IMR-90 (cell line): ENCODE results near the gene PLXNA4. TPM values are rescaled to one million over a fixed set of nuclear protein-coding genes. Genes with fewer than 3 reads are reported as not detected.

ENCODE experiments used
- ATAC-seq: fragments of 200-7000 bp; cut with Tn5 transposase; 2 replicates; pipeline ENCODE4 v1.9.1; 2020; ENCODE audit warnings: low read depth, mild to moderate bottlenecking, moderate library complexity
- BruUV-seq: library from RNA; stranded (reverse); fragments of 400-500 nt; replicated peaks from 2 replicates; lab custom pipeline; 2021; lab: Mats Ljungman, UMichigan
- CTCF ChIA-PET: fragments of 300-600 bp; formaldehyde crosslinking; extraction: SDS; loops from one replicate; lab custom pipeline; 2021; ENCODE audit warnings: antibody characterized with exemption; lab: Yijun Ruan, JAX
- POLR2A ChIA-PET: fragments of 300-600 bp; sonication (Branson Sonifier 250); formaldehyde crosslinking; loops from one replicate; lab custom pipeline; 2022; ENCODE audit warnings: antibody characterized with exemption; ENCODE audit not compliant: unreplicated experiment; lab: Charles Lee
- DNase-seq: peaks from one replicate; pipeline ENCODE4 v3.0.0; 2013
- H2AFZ ChIP-seq: replicated peaks from 2 replicates; pipeline ENCODE3; 2013; ENCODE audit warnings: low read length, mild to moderate bottlenecking; ENCODE audit not compliant: poor library complexity
- H2AK5ac ChIP-seq: 2 replicates; pipeline ENCODE4 v1.6.1; 2013; ENCODE audit warnings: low read depth, low read length, inconsistent platforms
- H2AK9ac ChIP-seq: replicated peaks from 2 replicates; pipeline ENCODE3; 2013; ENCODE audit warnings: mild to moderate bottlenecking, low read depth, low read length, moderate library complexity; ENCODE audit not compliant: poor library complexity
- H2BK120ac ChIP-seq: 2 replicates; pipeline ENCODE4 v1.6.1; 2013; ENCODE audit warnings: low read depth, low read length, inconsistent platforms
- H2BK15ac ChIP-seq: 3 replicates; pipeline ENCODE4 v1.6.1; 2013; ENCODE audit warnings: low read depth, low read length, inconsistent platforms
- H2BK20ac ChIP-seq: 2 replicates; pipeline ENCODE4 v1.6.1; 2013; ENCODE audit warnings: low read depth, mild to moderate bottlenecking, inconsistent platforms, low read length, moderate library complexity
- H2BK5ac ChIP-seq: 2 replicates; pipeline ENCODE4 v1.6.1; 2013; ENCODE audit warnings: mild to moderate bottlenecking, low read depth, low read length, inconsistent platforms; ENCODE audit not compliant: poor library complexity, severe bottlenecking
- H3K14ac ChIP-seq: replicated peaks from 2 replicates; pipeline ENCODE4 v1.6.1; 2013; ENCODE audit warnings: low read depth, low read length, inconsistent platforms
- H3K18ac ChIP-seq: 2 replicates; pipeline ENCODE4 v1.6.1; 2013; ENCODE audit warnings: low read depth, low read length, control low read depth
- H3K23ac ChIP-seq: 2 replicates; pipeline ENCODE4 v1.6.1; 2013; ENCODE audit warnings: low read depth, low read length, inconsistent platforms
- H3K27ac ChIP-seq: 2 replicates; pipeline ENCODE4 v1.5.1; 2013; ENCODE audit warnings: mild to moderate bottlenecking, control low read depth, low read length; ENCODE audit not compliant: insufficient read depth
- H3K27me3 ChIP-seq: 2 replicates; pipeline ENCODE4 v1.6.1; 2013; ENCODE audit warnings: low read length; ENCODE audit not compliant: control insufficient read depth, insufficient read depth
- H3K36me3 ChIP-seq: 2 replicates; pipeline ENCODE4 v1.6.1; 2013; ENCODE audit warnings: low read length, mixed read lengths; ENCODE audit not compliant: control insufficient read depth, insufficient read depth
- H3K4ac ChIP-seq: 2 replicates; pipeline ENCODE4 v1.6.1; 2013; ENCODE audit warnings: low read depth, low read length, inconsistent platforms
- H3K4me1 ChIP-seq: 2 replicates; pipeline ENCODE4 v1.6.1; 2013; ENCODE audit warnings: low read length, mixed read lengths; ENCODE audit not compliant: control insufficient read depth, insufficient read depth
- H3K4me2 ChIP-seq: 2 replicates; pipeline ENCODE4 v1.6.1; 2013; ENCODE audit warnings: low read depth, mild to moderate bottlenecking, control low read depth, low read length, moderate library complexity
- H3K4me3 ChIP-seq: 2 replicates; pipeline ENCODE4 v1.5.1; 2013; ENCODE audit warnings: low read depth, mild to moderate bottlenecking, control low read depth, low read length, moderate library complexity; ENCODE audit not compliant: insufficient read depth
- H3K56ac ChIP-seq: 2 replicates; pipeline ENCODE4 v1.6.1; 2013; ENCODE audit warnings: low read length, inconsistent platforms; ENCODE audit not compliant: insufficient read depth; ENCODE audit errors: extremely low read depth
- H3K79me1 ChIP-seq, 2 experiments: 2 replicates each; pipeline ENCODE4 v1.6.1; 2013; ENCODE audit warnings: low read length in 2 of 2, inconsistent platforms in 1 of 2, low read depth in 1 of 2
- H3K9ac ChIP-seq: 2 replicates; pipeline ENCODE4 v1.6.1; 2013; ENCODE audit warnings: low read depth, low read length, control low read depth
- H3K9me1 ChIP-seq: 2 replicates; pipeline ENCODE4 v1.6.1; 2013; ENCODE audit warnings: low read length, inconsistent platforms; ENCODE audit not compliant: insufficient read depth
- H3K9me3 ChIP-seq: 2 replicates; pipeline ENCODE4 v1.6.1; 2013; ENCODE audit warnings: low read length; ENCODE audit not compliant: control insufficient read depth, insufficient read depth
- H4K20me1 ChIP-seq: 2 replicates; pipeline ENCODE4 v1.6.1; 2013; ENCODE audit warnings: low read length, inconsistent platforms; ENCODE audit not compliant: insufficient read depth
- H4K5ac ChIP-seq: 2 replicates; pipeline ENCODE4 v1.6.1; 2013; ENCODE audit warnings: mild to moderate bottlenecking, low read depth, low read length, control low read depth
- H4K8ac ChIP-seq, 2 experiments: 2 replicates each; pipeline ENCODE4 v1.6.1; 2013; ENCODE audit warnings: low read depth in 2 of 2, low read length in 2 of 2, control low read depth in 1 of 2, inconsistent platforms in 1 of 2
- H4K91ac ChIP-seq: 2 replicates; pipeline ENCODE4 v1.6.1; 2013; ENCODE audit warnings: low read depth, low read length, inconsistent platforms; ENCODE audit not compliant: insufficient read depth
- BHLHE40 ChIP-seq: fragments of 150-350 bp; IDR thresholded peaks from 2 replicates; pipeline ENCODE4 v1.6.1; 2016; ENCODE audit warnings: mild to moderate bottlenecking, low read depth, low read length
- CEBPB ChIP-seq: IDR thresholded peaks from 2 replicates; pipeline ENCODE4 v1.6.1; 2012; ENCODE audit warnings: low read depth, low read length, improper control_type of control experiment
- CHD1 ChIP-seq: IDR thresholded peaks from 2 replicates; pipeline ENCODE4 v1.6.1; 2012; ENCODE audit warnings: low read depth, low read length, improper control_type of control experiment
- ELK1 ChIP-seq: fragments of 150-350 bp; IDR thresholded peaks from 2 replicates; pipeline ENCODE4 v1.6.1; 2016; ENCODE audit warnings: low read depth, mild to moderate bottlenecking, low read length, moderate library complexity, borderline replicate concordance
- MXI1 ChIP-seq: IDR thresholded peaks from 2 replicates; pipeline ENCODE4 v1.6.1; 2012; ENCODE audit warnings: low read depth, mild to moderate bottlenecking, low read length, moderate library complexity, borderline replicate concordance
- RFX5 ChIP-seq: IDR thresholded peaks from 2 replicates; pipeline ENCODE4 v1.8.0; 2012; ENCODE audit warnings: low read depth, mild to moderate bottlenecking, low read length, moderate library complexity
- WGBS, 2 experiments: methylation state at CpG; one replicate each; pipeline versions ENCODE4 v1.1.5 to v1.1.7; 2013; ENCODE audit warnings: missing lambda C conversion rate in 2 of 2; ENCODE audit not compliant: insufficient read length in 1 of 2; ENCODE audit errors: extremely low coverage in 2 of 2; 5-methylcytosine and 5-hydroxymethylcytosine counted together
- dilution Hi-C: fragments of 300-500 bp; cut with HindIII; formaldehyde crosslinking; loops from one replicate; pipeline ENCODE4 v1.14.3; 2018; ENCODE audit warnings: low sequenced_read_pairs; ENCODE audit not compliant: unreplicated experiment
- in situ Hi-C: fragments of 300-500 bp; cut with MboI; formaldehyde crosslinking; loops from 3 replicates; pipeline ENCODE4 v1.14.3; 2019; ENCODE audit warnings: low sequenced_read_pairs, inconsistent platforms, mixed read lengths
- intact Hi-C: fragments of 100-400 bp; cut with micrococcal nuclease; formaldehyde crosslinking; loops from 2 replicates; pipeline ENCODE4 v1.10.0; 2022
- polyA plus RNA-seq, 3 experiments: library from polyadenylated mRNA; depleted of rRNA; stranded (reverse); fragments of >200 nt; gene quantifications; 2 replicates each; pipeline ENCODE4 v1.2.3, GENCODE V29; 2012; ENCODE audit warnings: low replicate concordance in 1 of 3
- total RNA-seq: library from RNA; depleted of rRNA; stranded (reverse); fragments of >200 nt; gene quantifications from 2 replicates; pipeline ENCODE4 v1.2.3, GENCODE V29; 2012

The PLXNA4 gene
- total and polyA plus RNA-seq, 2 of the 4 experiments (the other 2 are of a cell fraction): under 0.01 TPM

GRCh38 chr7:132475037-132475668, 101.1 kb downstream of the PLXNA4 start:
- no peak overlapping the region for H2BK5ac ChIP-seq
- H3K4me1 ChIP-seq: no peaks in the 10 kb centered on the region
- H3K23ac ChIP-seq: no peak overlapping the region
- no peak overlapping the region for H2AK9ac ChIP-seq
- H3K27ac ChIP-seq: no peak overlapping the region
- ATAC-seq (no peak), DNase-seq (no peak)
- H3K4me3 ChIP-seq: no peak overlapping the region
- ChIA-PET POLR2A (no interaction called here), CTCF (no interaction called here)
- no peaks in the 10 kb centered on the region; the same call in 1 of the 2 replicates for H3K27me3 ChIP-seq
- no CpG with 5 or more reads among the region's 8 CpGs for WGBS, 2 experiments
- no peak overlapping the region for H2BK20ac ChIP-seq
- H4K5ac ChIP-seq: no peak overlapping the region
- H3K4ac ChIP-seq: no peak overlapping the region
- in situ Hi-C loops (no loop called here), dilution Hi-C loops (no loop called here), intact Hi-C loops (no loop called here)
- H2BK120ac ChIP-seq: no peak overlapping the region
- H3K56ac ChIP-seq: no peak overlapping the region
- BruUV-seq: no TSS peak
- H2BK15ac ChIP-seq: no peak overlapping the region
- no peaks in the 10 kb centered on the region for H3K9me1 ChIP-seq
- no peaks in the 10 kb centered on the region for H4K20me1 ChIP-seq
- no peak overlapping the region for H2AK5ac ChIP-seq
- TF ChIP-seq CHD1: no peak
- no peak for TF ChIP-seq BHLHE40
- no peak for TF ChIP-seq RFX5
- no peak for TF ChIP-seq CEBPB
- TF ChIP-seq ELK1: no peak
- TF ChIP-seq MXI1: no peak
- H4K91ac ChIP-seq: no peak overlapping the region
- no peaks in the 10 kb centered on the region for H3K9me3 ChIP-seq
- no peaks in the 10 kb centered on the region for H3K36me3 ChIP-seq
- no peak overlapping the region for H3K14ac ChIP-seq
- H2AFZ ChIP-seq: no peak overlapping the region
- no peak overlapping the region for H4K8ac ChIP-seq
- no peaks in the 10 kb centered on the region for H3K79me1 ChIP-seq
- H3K18ac ChIP-seq: no peak overlapping the region
- H3K9ac ChIP-seq: no peak overlapping the region
- H3K4me2 ChIP-seq: no peak overlapping the region
